Stimulated activated CD8-positive, alpha-beta memory T cell treated with anti-CD3 and anti-CD28 coated beads, Interleukin-7, amount 100 ng/mL, for 48 hours (primary cell): Measurements from ENCODE around the gene CYB5A.
A peak's percentile ranks its signal among the peaks of the same experiment; 100 is the strongest.
"Not testable (repeated sequence)": the region's sequence is repeated elsewhere in the genome, so short reads cannot be mapped to it uniquely, and the experiment has no call there.

Experiments used
- DNase-seq, 2 donors: peaks; one replicate each; pipeline ENCODE4 v3.0.0-alpha.2; 2020; ENCODE audit warnings: low read depth in 1 of 2; ENCODE audit errors: extremely low read depth in 1 of 2

CYB5A gene

DNA sequence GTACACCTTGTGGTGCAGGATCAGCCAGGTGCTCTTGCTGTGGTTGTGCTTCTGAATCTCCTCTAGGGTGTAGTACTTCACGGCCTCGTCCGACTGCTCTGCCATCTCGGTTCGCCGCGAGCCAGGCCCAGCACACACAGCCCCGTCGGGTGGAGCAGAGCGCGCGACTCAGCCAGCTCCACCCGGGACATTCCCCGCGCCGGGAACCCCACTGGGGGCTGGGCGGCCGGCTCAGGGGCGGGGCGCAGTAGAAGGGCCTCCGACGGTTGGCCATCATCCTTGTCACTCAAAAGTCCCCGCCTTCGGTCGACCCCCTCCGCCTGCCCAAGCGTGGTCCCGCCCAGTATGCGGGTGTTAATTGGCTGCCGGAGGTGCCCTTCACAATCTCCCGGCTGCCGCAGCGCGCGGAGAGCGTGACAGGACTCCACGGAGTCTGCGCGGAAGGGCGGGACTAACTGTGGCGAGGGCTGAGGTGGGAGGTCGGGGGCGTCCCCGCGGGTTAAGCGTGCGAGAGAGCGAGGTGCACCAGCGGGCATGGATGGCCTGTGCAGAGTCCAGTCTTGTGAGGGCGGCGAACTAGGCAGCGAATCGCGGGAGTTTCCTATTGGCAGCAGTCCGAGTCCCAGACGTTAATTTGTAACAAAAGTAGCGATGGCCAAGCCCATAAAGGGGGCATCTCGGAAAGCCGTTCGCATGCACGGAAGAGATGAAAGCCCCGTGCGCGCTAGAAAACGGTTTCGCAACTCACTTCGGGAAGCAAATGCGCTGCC is at the start of gene CYB5A:
Gene CYB5A (minus strand): TSS at position 193 of the 770 bp plus-strand sequence. CDS start 88 bp downstream, at position 105.
- peak; percentile 95 to 96 for DNase-seq

GRCh38 chr18:74337912-74338309 is 46.1 kb upstream of the CYB5A start:
- DNase-seq, result no peak

DNA sequence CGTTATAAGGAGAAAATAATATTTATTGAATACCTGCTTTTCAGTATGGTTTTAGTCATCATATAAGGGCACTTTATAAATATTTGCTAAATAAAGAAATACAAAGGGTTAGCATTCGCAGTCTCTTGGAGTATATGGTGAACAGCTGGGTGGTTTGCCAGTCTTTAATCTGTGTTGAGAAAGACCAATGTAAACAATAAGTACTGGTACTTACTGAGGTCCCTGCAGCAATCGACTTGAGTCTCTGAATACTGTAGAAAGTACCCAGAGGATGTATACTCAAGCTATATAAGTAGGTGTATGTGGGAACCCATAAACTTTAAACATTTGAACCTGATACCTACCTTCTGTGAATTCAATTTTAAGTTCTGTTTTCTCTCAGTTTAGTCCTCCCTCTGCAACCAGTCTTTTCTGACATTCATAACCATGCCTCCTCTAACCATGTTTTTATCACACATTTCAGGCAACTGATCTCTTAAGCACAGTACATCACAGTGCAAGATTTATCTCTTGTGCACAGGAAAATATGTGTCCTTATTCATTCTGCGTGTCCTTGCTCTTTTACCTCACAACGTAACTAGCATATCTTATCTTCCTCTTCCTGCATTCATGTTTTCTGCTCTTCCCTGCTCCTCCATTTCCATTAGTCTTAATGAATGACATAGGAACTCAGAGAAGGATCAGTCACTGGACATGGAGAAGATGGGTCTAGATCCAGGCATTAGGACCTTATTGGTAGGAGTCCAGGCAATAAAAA is 45.6 kb upstream of the CYB5A start:
- no peak for DNase-seq

DNA sequence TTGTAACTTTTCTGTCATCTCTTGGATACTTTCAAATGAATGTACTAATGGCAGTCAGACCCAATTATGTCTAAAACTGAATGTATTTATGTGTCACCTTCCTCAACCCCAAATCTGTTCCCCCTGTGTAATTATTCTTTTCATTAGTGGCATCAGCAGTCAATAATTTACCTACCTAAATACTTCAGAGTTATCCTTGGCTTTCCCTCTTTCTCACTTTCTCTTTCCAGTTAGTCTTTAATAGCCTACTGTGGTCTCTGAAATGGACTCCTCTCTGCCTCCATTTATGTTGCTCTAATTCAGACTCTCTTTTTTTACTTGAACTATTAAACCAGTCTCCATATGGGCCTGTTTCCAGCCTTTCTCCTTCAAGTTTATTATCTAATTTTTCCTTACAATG is 44.9 kb upstream of the CYB5A start:
- DNase-seq, result no peak

- no peak for DNase-seq
These were observed 42.6 kb upstream of the CYB5A start for GRCh38 chr18:74334242-74334893.

GRCh38 chr18:74333091-74333490 is 41.3 kb upstream of the CYB5A start:
- DNase-seq, result no peak

DNA sequence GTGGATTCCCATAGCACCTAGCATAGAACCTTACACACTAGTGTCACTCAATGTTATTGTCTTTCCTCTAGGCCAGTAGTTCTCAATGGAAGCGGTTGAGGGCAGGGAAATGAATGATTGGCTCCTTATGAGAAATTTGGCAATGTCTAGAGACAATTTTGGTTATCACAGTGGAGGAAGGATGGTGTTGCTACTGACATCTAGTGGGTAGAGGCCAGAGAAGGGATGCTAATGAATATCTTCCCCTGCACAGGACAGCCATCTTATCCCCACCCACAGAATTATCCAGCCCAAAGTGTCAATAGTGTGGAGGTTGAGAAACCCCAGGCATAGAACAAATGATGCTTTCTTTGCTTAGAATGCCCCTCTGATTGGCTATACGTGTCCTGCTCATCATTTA is 39.6 kb upstream of the CYB5A start:
- DNase-seq, result no peak

GRCh38 chr18:74329688-74330205 is 38.0 kb upstream of the CYB5A start:
- no peak for DNase-seq

- no peak for DNase-seq
These were observed 36.4 kb upstream of the CYB5A start for GRCh38 chr18:74328206-74328605.

DNA sequence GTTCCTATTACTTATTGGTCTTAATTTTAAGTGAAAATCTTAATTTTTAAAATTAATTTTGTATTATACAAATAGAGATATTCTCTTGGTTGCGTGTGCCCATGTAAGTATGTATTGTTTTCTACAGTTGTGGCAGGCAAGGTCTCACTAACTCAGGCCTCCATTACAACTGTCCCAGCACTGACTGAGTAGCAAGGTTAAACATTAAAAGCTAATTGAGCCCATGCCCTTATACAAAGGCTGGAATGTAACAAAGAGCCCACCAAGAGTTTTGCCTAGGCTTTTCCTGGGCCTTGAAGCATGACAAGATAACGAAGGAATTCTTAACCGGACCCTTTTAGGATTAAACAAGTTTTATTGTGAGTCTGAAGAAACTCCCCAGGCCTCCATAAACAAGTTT is 35.0 kb upstream of the CYB5A start:
- DNase-seq, result not testable (repeated sequence)

DNA sequence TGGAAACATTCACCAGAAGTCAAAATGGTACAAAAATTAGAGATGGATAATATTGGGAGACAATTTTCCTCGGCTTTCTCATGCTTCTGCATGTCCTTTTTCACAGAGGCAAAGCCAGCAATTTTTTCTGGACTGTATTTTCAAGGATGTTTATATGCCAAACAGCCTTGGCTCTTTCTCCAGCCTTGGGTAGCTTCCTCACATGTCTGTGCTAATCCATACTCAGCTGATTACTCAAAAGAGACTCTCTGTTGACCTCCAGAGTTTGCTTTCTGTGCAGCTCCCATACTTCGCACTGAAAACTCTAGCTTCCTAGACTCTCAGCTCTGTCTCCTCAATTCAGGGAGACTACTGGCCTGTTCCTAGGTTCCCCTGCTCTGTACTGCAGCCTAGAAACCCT is 34.5 kb upstream of the CYB5A start:
- DNase-seq, result no peak

GRCh38 chr18:74316257-74317170 is 24.8 kb upstream of the CYB5A start:
- DNase-seq, result no peak

- DNase-seq, result no peak
These were observed 23.9 kb upstream of the CYB5A start, which contains the start of gene C18orf63 for GRCh38 chr18:74315464-74316256. Gene C18orf63 (plus strand): TSS chr18:74315839. CDS start chr18:74317866, 2,027 bp downstream.

DNA sequence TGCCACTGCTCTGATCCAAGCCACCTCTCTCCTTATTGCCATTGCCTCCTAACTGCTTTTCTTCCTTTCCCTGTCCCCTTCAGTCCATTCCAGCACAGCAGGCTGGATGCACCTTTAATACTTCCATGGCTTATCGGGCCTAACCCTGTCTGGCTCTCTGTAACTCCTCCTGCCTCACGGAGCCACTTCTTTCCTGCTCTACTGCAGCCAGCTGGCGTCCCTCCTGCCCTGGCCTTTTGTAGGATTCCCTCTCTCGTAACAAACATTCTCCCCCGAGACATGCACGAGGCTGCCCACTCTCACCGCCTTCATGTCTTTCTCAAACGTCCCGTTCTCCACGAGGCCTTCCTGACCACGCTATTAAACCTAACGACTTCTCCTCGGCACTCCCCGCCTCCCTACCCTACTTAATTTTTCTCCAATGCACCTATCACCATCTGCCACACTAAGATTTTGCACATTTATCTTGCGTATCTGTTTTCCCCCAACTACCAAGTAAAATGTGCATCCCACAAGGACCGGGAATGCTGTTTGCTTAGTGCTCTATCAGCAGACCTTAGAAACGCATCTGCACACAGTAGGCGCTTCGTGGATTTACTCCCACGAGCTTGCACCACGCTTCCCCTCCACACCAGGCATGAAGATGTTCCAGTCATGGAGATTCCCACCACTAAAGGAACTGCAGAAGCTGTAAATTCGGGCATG is 23.1 kb upstream of the CYB5A start:
- no peak for DNase-seq

- no peak for DNase-seq
These were observed 19.2 kb upstream of the CYB5A start for GRCh38 chr18:74311000-74311399.

DNA sequence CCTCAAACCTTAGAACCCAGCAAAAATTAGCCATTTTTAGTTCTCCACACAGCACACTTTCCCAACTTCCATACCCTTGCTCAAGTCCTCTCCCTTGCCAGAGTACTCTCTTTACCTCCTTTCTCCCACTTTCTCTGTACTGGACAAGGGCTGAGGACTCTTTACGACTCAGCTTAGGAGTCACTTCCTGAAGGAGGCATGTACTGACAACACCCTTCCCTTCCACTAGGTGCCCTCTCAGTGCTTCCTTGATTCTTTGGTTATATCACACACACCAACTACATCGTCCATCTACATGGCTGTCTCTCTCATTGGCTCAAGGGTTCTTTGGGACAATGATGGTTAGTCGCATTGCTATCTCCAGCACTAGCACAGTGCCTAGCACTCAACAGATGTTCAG is 18.6 kb upstream of the CYB5A start:
- DNase-seq, result no peak

- DNase-seq, result no peak
These were observed 12.2 kb upstream of the CYB5A start for GRCh38 chr18:74303936-74304335.

DNA sequence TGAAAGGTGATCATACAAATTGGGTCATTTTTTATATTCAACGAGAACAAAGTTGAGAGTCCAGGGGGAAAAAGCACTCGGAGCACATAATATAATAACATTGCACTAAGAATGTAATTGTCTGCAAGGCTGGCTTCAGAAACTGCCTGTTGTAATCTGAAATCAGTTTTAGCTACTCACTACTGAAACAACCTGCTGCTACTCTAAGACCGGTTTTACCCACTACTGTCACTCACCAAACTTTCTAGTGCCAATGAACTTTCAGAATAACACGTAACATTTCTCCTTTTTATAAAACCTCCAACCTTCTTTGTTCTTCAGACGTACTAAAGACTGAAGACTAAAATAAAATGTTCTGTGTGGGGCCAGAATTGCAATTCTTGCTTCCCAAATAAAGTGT is 11.5 kb upstream of the CYB5A start:
- no peak for DNase-seq

GRCh38 chr18:74299746-74300145 is 8.0 kb upstream of the CYB5A start:
- DNase-seq, result no peak
